ENCODE data around the gene FAM76A. TPM values are rescaled to one million over a fixed set of nuclear protein-coding genes. Genes with fewer than 3 reads are reported as not detected.

Gene FAM76A
- total RNA-seq, 1 experiment from 2014 or later: 9.6 TPM

DNA sequence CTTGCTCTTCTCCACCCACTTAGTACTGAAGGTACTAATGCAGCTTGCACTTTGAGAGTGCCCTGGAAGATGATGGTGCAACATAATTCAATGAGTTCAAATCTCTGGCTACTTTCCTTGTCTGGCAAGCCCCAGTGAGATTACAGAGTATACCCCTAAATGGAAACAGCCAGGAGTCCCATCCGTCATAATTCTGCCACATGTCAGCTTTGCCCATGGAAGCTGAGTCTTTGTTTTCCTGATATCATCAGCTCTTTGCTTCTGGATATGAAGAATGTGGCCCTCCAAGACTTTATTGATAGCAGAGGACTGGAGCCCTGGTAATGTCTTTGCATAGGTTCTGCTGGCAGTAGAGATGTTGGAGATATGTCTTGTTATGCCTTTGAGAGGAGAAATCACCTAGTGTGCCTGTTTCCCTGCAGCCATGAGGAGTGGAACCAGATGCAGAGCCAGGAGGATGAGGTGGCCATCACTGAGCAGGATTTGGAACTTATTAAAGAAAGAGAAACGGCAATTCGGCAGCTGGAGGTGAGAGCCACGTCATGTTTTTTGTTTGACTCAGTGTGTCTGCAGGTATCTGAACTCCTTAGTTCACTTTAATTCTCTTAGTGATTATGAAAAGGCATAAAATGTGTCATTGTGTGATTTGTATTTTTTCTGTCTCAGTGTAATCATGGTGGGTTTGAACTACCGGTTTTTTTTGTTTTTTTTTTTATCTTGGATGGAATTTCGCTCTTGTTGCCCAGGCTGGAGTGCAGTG is 86.2 kb downstream of the FAM76A start (continued):
- TF ChIP-seq SP1 (IDR thresholded peaks at IDR 0.05; ENCODE audit: low read depth) (no peak), POLR2AphosphoS5 (IDR thresholded peaks at IDR 0.05; ENCODE audit: low read depth, low read length) (no peak)
- TF ChIP-seq, protein P1, sequence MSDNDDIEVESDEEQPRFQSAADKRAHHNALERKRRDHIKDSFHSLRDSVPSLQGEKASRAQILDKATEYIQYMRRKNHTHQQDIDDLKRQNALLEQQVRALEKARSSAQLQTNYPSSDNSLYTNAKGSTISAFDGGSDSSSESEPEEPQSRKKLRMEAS (IDR thresholded peaks at IDR 0.05): no peak

Other genes starting within 250 kb of the FAM76A start
- gene WASF2, start 235.8 kb upstream of the FAM76A start, total RNA-seq (2021; ENCODE audit: unreplicated experiment): 111 TPM
- gene AHDC1, start 121.8 kb upstream of the FAM76A start, total RNA-seq (2021; ENCODE audit: unreplicated experiment): 33.7 TPM
- gene FGR, start 90.8 kb upstream of the FAM76A start, total RNA-seq (2021; ENCODE audit: unreplicated experiment): not detected
- 14.8 TPM for gene IFI6, start 53.8 kb upstream of the FAM76A start, total RNA-seq (2021; ENCODE audit: unreplicated experiment)
- gene STX12, start 47.3 kb downstream of the FAM76A start, total RNA-seq (2021; ENCODE audit: unreplicated experiment): 27.6 TPM
- 57.4 TPM for gene PPP1R8, start 104.8 kb downstream of the FAM76A start, total RNA-seq (2021; ENCODE audit: unreplicated experiment)
- gene THEMIS2, start 146.6 kb downstream of the FAM76A start, total RNA-seq (2021; ENCODE audit: unreplicated experiment): 8.0 TPM
- 55.5 TPM for gene RPA2, start 188.6 kb downstream of the FAM76A start, total RNA-seq (2021; ENCODE audit: unreplicated experiment)
- 16.4 TPM for gene SMPDL3B, start 209.0 kb downstream of the FAM76A start, total RNA-seq (2021; ENCODE audit: unreplicated experiment)
- gene XKR8, start 234.0 kb downstream of the FAM76A start, total RNA-seq (2021; ENCODE audit: unreplicated experiment): 11.0 TPM